PFSK-1 (cell line): ENCODE measurements around the gene RPP30.

Experiments
- POLR2AphosphoS5 ChIP-seq: IDR thresholded peaks from 2 replicates; pipeline ENCODE4 v1.6.1; 2012; ENCODE audit warnings: low read depth, mild to moderate bottlenecking, control low read depth, low read length, moderate library complexity
- SIN3A ChIP-seq: IDR thresholded peaks from 2 replicates; pipeline ENCODE4 v1.6.1; 2012; ENCODE audit warnings: mild to moderate bottlenecking, low read length, moderate library complexity, borderline replicate concordance; ENCODE audit not compliant: insufficient read depth
- TAF1 ChIP-seq: IDR thresholded peaks from 2 replicates; pipeline ENCODE4 v1.6.1; 2012; ENCODE audit warnings: low read length, control low read depth, borderline replicate concordance; ENCODE audit not compliant: insufficient read depth
- TF ChIP-seq, protein P1 (sequence below), 2 experiments: IDR thresholded peaks; 2 replicates each; pipeline versions ENCODE4 v1.6.1 to v1.8.0; 2011 to 2012; ENCODE audit warnings: low read depth in 2 of 2, low read length in 2 of 2, control low read depth in 1 of 2, inconsistent platforms in 1 of 2, mild to moderate bottlenecking in 1 of 2, moderate library complexity in 1 of 2; ENCODE audit not compliant: insufficient read depth in 1 of 2

DNA sequence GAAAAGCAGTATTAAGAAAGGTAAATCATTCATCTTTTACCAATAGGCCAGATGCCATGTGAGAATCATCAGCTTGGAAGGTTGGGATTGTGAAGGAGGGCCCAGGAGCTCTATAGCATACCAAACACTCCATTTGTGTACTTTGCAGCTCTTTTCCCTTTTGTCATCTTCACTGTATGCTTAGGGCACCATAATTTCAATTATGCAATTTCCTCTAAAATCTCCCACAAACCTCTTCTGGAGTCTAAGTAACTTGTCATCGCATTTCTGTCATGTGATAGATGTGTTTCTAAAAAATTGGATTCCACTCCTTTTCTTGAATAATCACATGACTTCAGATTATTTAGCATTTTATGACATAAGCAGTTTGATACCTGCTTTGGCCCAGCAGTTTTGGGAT, 17.9 kb downstream of the RPP30 start:
- TF ChIP-seq, protein P1, sequence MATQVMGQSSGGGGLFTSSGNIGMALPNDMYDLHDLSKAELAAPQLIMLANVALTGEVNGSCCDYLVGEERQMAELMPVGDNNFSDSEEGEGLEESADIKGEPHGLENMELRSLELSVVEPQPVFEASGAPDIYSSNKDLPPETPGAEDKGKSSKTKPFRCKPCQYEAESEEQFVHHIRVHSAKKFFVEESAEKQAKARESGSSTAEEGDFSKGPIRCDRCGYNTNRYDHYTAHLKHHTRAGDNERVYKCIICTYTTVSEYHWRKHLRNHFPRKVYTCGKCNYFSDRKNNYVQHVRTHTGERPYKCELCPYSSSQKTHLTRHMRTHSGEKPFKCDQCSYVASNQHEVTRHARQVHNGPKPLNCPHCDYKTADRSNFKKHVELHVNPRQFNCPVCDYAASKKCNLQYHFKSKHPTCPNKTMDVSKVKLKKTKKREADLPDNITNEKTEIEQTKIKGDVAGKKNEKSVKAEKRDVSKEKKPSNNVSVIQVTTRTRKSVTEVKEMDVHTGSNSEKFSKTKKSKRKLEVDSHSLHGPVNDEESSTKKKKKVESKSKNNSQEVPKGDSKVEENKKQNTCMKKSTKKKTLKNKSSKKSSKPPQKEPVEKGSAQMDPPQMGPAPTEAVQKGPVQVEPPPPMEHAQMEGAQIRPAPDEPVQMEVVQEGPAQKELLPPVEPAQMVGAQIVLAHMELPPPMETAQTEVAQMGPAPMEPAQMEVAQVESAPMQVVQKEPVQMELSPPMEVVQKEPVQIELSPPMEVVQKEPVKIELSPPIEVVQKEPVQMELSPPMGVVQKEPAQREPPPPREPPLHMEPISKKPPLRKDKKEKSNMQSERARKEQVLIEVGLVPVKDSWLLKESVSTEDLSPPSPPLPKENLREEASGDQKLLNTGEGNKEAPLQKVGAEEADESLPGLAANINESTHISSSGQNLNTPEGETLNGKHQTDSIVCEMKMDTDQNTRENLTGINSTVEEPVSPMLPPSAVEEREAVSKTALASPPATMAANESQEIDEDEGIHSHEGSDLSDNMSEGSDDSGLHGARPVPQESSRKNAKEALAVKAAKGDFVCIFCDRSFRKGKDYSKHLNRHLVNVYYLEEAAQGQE (IDR thresholded peaks at IDR 0.05; ENCODE audit: insufficient read depth in 1 of 2, low read depth in 2 of 2, low read length in 2 of 2): no peak
- no peak for TF ChIP-seq POLR2AphosphoS5
- no peak for TF ChIP-seq TAF1
- TF ChIP-seq SIN3A: no peak
